Upper lobe of left lung (tissue), 6 donors: ENCODE results near the gene PALLD. TPM values are rescaled to one million over a fixed set of nuclear protein-coding genes. Genes with fewer than 3 reads are reported as not detected.

ENCODE experiments used
- ATAC-seq, 2 donors: fragments of 200-7000 bp; cut with Tn5 transposase; one replicate each; pipeline ENCODE4 v1.9.1; 2022; ENCODE audit warnings: mild to moderate bottlenecking in 2 of 2, moderate library complexity in 2 of 2; ENCODE audit not compliant: low FRiP score in 2 of 2
- DNase-seq, 2 donors: peaks; one replicate each; pipeline ENCODE4 v3.0.0-alpha.2; 2019 to 2020
- H3K27ac ChIP-seq, 4 donors: fragments of 200-600 bp; sonication (generic); one replicate each; pipeline ENCODE4 v1.5.1; 2016 to 2019
- H3K27me3 ChIP-seq, 4 donors: fragments of 200-600 bp; sonication (generic); one replicate each; pipeline ENCODE4 v1.5.1; 2017 to 2019
- H3K36me3 ChIP-seq, 4 donors: fragments of 200-600 bp; sonication (generic); one replicate each; pipeline ENCODE4 v1.5.1; 2016 to 2019
- H3K4me1 ChIP-seq, 4 donors: fragments of 200-600 bp; sonication (generic); one replicate each; pipeline ENCODE4 v1.5.1; 2018 to 2019
- H3K4me3 ChIP-seq, 4 donors: fragments of 200-600 bp; sonication (generic); one replicate each; pipeline ENCODE4 v1.5.1; 2017 to 2019; ENCODE audit warnings: mild to moderate bottlenecking in 2 of 4, moderate library complexity in 1 of 4
- H3K9me3 ChIP-seq, 4 donors: fragments of 200-600 bp; sonication (generic); one replicate each; pipeline ENCODE4 v1.5.1; 2018 to 2019
- EP300 ChIP-seq, 4 donors: sonication (generic); formaldehyde crosslinking; IDR thresholded peaks; one replicate each; pipeline ENCODE4 v1.5.1; 2017; ENCODE audit warnings: antibody characterized with exemption in 4 of 4, control low read depth in 2 of 4
- POLR2A ChIP-seq, 4 donors: fragments of 450-650 bp; IDR thresholded peaks; one replicate each; pipeline ENCODE4 v1.5.1; 2016 to 2017; ENCODE audit warnings: antibody characterized with exemption in 4 of 4, mild to moderate bottlenecking in 2 of 4
- POLR2AphosphoS5 ChIP-seq, 2 donors: sonication (generic); formaldehyde crosslinking; IDR thresholded peaks; one replicate each; pipeline ENCODE4 v1.5.1; 2017; ENCODE audit warnings: antibody characterized with exemption in 2 of 2
- WGBS, 2 donors: methylation state at CpG; one replicate each; pipeline ENCODE4 v1.1.5; 2017 to 2018; 5-methylcytosine and 5-hydroxymethylcytosine counted together
- total RNA-seq, 6 donors: library from RNA; depleted of rRNA in 4 of 6; stranded (reverse); fragments of >200 nt in 4 of 6; gene quantifications; one replicate each; pipeline versions ENCODE4 v1.1.0 to v1.2.1, GENCODE V29; 2016 to 2021
- TF ChIP-seq, protein P1 (sequence below), 6 experiments: fragments of 450-650 bp in 4 of 6; fragments of 200-600 bp in 2 of 6; sonication (generic) in 2 of 6; IDR thresholded peaks; one replicate each; pipeline ENCODE4 v1.5.1; 2016 to 2019; ENCODE audit warnings: antibody characterized with exemption in 6 of 6
- donor health status: DM: no; HTN: no; CAD: no; lungs with moderate emphysema.
- donor health status: DM: no; HTN: yes; CAD: no; lungs with severe emphysema.

PALLD gene
- total RNA-seq, 6 donors from 2014 or later = 63.9 to 175 (median 134) TPM

DNA sequence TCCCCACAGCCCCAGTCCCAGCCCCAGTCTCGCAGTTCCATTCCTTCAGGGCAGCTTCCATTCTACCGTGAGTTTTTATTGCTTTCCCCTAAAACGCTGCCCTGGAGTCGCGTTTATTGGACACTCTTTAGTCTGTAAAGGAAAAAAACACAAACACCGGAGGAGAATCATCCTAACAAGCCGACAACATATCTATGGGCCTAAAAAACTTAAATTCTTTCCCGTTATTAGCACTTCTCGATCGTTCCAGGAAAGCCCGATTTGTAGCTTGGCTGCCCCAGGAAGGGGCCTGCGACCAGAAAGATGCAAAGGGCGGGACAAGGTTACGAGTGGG lies 334.7 kb downstream of the PALLD start:
- no peak for TF ChIP-seq POLR2A (IDR thresholded peaks at IDR 0.05)
- TF ChIP-seq POLR2AphosphoS5 (IDR thresholded peaks at IDR 0.05) = no peak
- TF ChIP-seq, protein P1, sequence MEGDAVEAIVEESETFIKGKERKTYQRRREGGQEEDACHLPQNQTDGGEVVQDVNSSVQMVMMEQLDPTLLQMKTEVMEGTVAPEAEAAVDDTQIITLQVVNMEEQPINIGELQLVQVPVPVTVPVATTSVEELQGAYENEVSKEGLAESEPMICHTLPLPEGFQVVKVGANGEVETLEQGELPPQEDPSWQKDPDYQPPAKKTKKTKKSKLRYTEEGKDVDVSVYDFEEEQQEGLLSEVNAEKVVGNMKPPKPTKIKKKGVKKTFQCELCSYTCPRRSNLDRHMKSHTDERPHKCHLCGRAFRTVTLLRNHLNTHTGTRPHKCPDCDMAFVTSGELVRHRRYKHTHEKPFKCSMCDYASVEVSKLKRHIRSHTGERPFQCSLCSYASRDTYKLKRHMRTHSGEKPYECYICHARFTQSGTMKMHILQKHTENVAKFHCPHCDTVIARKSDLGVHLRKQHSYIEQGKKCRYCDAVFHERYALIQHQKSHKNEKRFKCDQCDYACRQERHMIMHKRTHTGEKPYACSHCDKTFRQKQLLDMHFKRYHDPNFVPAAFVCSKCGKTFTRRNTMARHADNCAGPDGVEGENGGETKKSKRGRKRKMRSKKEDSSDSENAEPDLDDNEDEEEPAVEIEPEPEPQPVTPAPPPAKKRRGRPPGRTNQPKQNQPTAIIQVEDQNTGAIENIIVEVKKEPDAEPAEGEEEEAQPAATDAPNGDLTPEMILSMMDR (IDR thresholded peaks at IDR 0.05) = no peak
- TF ChIP-seq EP300 (IDR thresholded peaks at IDR 0.05) = no peak
- H3K4me3 ChIP-seq = peak overlapping the region; percentile 59 to 85 (median 74)
- peaks cover 0 to 19% (median 16%) of the 10 kb centered on the region in 4 donors for H3K4me1 ChIP-seq
- DNase-seq (no peak), ATAC-seq (peak in 1 of 2 donors; percentile 2)
- no peaks in the 10 kb centered on the region for H3K9me3 ChIP-seq
- peaks cover 0 to 13% (median 6%) of the 10 kb centered on the region in 4 donors for H3K27me3 ChIP-seq
- no peaks in the 10 kb centered on the region for H3K36me3 ChIP-seq
- H3K27ac ChIP-seq = peak overlapping the region; percentile 77 to 93 (median 84)
- WGBS, 2 donors = 6 to 9% methylated on average over 11 to 14 of the region's 14 CpGs

DNA sequence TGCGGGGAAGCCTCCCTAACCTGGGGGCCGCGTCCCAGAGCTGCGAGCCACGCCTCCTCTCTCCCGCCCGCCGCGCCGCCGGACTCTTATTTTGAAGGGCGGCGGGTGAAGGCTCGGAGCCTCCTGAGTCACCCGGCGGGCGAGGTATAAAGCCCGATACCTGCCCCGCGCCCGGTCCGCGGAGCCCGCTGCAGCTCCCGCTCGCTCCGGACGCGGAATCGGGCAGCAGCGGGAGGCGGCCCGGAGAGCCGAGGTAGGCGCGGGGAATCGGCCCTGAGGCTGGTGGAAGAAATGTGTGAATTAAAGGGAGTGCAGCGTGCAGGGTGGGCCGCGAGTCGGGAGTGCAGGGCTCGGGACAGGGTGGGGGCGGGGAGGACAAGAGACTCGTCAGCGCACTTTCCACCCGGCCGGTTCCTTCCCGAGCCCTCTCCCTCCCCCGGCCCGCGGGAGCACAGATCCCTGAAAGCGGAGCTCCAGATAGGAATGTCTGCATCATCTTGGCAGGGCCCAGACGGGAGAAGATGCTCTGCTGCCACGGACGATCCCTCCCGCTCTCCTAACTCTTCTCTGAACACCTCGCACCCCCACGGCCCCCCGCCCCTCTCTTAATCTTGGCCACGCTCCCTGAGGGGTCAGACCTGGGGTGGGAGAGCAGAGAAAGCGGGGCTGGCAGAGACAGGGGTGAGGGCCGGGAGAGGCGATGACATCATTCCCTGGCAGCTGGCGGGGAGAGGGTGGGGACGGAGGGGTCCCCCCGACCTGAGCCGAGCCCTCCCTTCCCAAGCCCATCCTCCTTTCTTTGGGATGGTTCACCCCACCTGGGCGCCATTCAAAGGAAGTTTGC lies 335.3 kb downstream of the PALLD start:
- TF ChIP-seq POLR2AphosphoS5 (IDR thresholded peaks at IDR 0.05) (peak; percentile 71 to 90), EP300 (IDR thresholded peaks at IDR 0.05) (peak in 1 of 4 donors; percentile 9), POLR2A (IDR thresholded peaks at IDR 0.05) (peak in 3 of 4 donors; percentile 64 to 78 (median 71))
- TF ChIP-seq, protein P1 (IDR thresholded peaks at IDR 0.05) = peak in 1 of 6 experiments; percentile 14
- Histone ChIP-seq H3K36me3 (no peaks in the 10 kb centered on the region), H3K27ac (peak overlapping the region; percentile 77 to 93 (median 84)), H3K4me1 (peaks cover 0 to 19% (median 16%) of the 10 kb centered on the region in 4 donors), H3K27me3 (peaks cover 0 to 13% (median 6%) of the 10 kb centered on the region in 4 donors), H3K4me3 (peak overlapping the region; percentile 59 to 85 (median 74)), H3K9me3 (no peaks in the 10 kb centered on the region)
- DNase-seq (peak; percentile 80 to 94), ATAC-seq (peak; percentile 89 to 94)
- whole genome bisulfite sequencing, 2 donors = 1% methylated on average over 25 to 66 of the region's 68 CpGs

DNA sequence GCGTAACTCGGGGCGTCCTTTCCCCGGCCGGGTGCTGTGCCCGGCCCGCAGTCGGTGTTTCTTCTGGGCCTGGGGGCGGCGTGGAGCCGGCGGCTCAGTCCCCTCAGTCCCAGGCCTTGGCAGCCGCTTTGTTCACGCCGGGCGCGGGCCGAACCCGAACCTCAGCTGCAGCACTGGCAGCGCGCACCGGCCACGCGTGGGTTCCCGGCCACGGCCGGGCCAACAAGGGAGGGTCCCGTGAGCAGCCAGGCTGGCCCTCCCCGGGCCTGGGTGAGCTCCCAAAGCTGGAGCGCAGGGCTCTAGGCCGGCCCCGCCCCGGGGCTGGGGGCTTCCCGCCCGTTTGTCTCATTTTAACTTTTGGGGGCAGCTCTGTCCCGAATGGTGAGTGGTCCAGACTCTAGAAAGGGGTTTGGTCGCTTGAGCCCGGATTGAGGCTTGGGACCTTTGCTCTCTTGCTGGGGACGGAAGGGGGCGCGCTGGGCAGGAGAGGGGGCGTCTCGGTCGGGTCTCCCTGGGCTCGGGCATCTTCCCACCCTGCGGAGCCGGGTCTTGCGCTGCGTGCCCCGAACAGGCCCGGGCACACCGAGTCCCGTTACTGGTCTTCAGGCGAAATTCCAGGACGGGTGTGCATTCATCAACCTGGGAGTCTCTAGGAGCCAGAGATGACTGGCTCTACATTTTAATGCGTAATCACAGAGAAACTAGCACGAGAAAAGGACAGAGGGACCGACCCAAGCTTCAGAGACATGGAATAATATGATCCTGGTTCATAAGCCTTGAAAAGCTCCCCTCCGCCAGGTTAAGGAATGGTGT lies 336.1 kb downstream of the PALLD start:
- TF ChIP-seq, protein P1 (IDR thresholded peaks at IDR 0.05) = no peak
- TF ChIP-seq POLR2AphosphoS5 (IDR thresholded peaks at IDR 0.05) (no peak), POLR2A (IDR thresholded peaks at IDR 0.05) (no peak), EP300 (IDR thresholded peaks at IDR 0.05) (no peak)
- H3K27ac ChIP-seq = peak overlapping the region; percentile 77 to 93 (median 84)
- ATAC-seq = peak; percentile 19 to 61
- no peaks in the 10 kb centered on the region for H3K36me3 ChIP-seq
- DNase-seq = peak in 1 of 2 donors; percentile 90
- H3K4me3 ChIP-seq = peak overlapping the region; percentile 59 to 85 (median 74)
- H3K27me3 ChIP-seq = peaks cover 0 to 13% (median 6%) of the 10 kb centered on the region in 4 donors
- H3K9me3 ChIP-seq = no peaks in the 10 kb centered on the region
- peaks cover 0 to 19% (median 16%) of the 10 kb centered on the region in 4 donors for H3K4me1 ChIP-seq
- WGBS, 2 donors = 14 to 19% methylated on average over 19 to 44 of the region's 59 CpGs

DNA sequence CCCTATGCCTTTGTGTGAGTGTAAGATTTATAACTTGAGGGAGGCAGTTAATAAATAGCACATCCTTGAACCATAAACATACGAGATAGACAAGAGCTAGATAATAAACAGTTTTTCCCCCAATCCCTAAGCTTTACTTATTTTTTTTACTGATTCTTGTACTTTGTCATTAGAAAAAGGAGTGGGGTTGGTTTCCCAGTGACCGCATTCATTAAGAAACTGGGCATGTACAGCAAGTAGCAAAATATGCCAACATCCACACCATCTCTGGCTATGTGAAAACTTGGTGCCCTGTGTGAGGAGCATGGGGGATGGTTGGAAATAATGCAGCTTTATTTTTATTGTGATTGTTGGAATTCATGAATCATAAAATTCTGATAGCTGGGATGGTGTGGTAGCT lies 337.0 kb downstream of the PALLD start:
- 71 to 86% methylated on average over 2 of the region's 2 CpGs for WGBS, 2 donors
- peaks cover 3 to 19% (median 16%) of the 10 kb centered on the region in 4 donors for H3K4me1 ChIP-seq
- H3K27me3 ChIP-seq = peaks cover 0 to 13% (median 6%) of the 10 kb centered on the region in 4 donors
- H3K36me3 ChIP-seq = no peaks in the 10 kb centered on the region
- no peak for TF ChIP-seq POLR2AphosphoS5 (IDR thresholded peaks at IDR 0.05)
- TF ChIP-seq, protein P1 (IDR thresholded peaks at IDR 0.05) = no peak
- TF ChIP-seq POLR2A (IDR thresholded peaks at IDR 0.05) = no peak
- no peak for TF ChIP-seq EP300 (IDR thresholded peaks at IDR 0.05)
- ATAC-seq (no peak), DNase-seq (no peak)
- H3K27ac ChIP-seq = peak overlapping the region; percentile 54 to 93 (median 80)
- H3K9me3 ChIP-seq = no peaks in the 10 kb centered on the region
- H3K4me3 ChIP-seq = peak overlapping the region in 3 of 4 donors; percentile 59 to 85 (median 74)
